Vagina (tissue), 2 donors: ENCODE data around the gene ADCY9. TPM values are rescaled to one million over a fixed set of nuclear protein-coding genes. Genes with fewer than 3 reads are reported as not detected.
A peak's percentile ranks its signal among the peaks of the same experiment; 100 is the strongest.

Experiments used
- DNase-seq, 2 donors: peaks; one replicate each; pipeline ENCODE4 v3.0.0-alpha.2; 2017; ENCODE audit errors: extremely low spot score in 2 of 2
- H3K27ac ChIP-seq: fragments of 200-600 bp; sonication (generic); one replicate; pipeline ENCODE4 v1.5.1; 2019
- H3K27me3 ChIP-seq: fragments of 200-600 bp; sonication (generic); one replicate; pipeline ENCODE4 v1.5.1; 2019
- H3K36me3 ChIP-seq, 2 donors: fragments of 200-600 bp; sonication (generic); one replicate each; pipeline ENCODE4 v1.5.1; 2017 to 2019
- H3K4me1 ChIP-seq: fragments of 200-600 bp; sonication (generic); one replicate; pipeline ENCODE4 v1.5.1; 2019
- H3K4me3 ChIP-seq, 2 donors: fragments of 200-600 bp; sonication (generic); 1 replicate in 1 of 2; 2 replicates in 1 of 2; pipeline ENCODE4 v1.5.1; 2016 to 2019
- H3K9me3 ChIP-seq: fragments of 200-600 bp; sonication (generic); one replicate; pipeline ENCODE4 v1.5.1; 2019
- CTCF ChIP-seq, 3 experiments: fragments of 450-650 bp in 2 of 3; fragments of 200-600 bp in 1 of 3; sonication (generic) in 1 of 3; IDR thresholded peaks; one replicate each; pipeline ENCODE4 v1.5.1; 2017 to 2019; ENCODE audit warnings: antibody characterized with exemption in 3 of 3, mild to moderate bottlenecking in 2 of 3, moderate library complexity in 2 of 3
- POLR2A ChIP-seq, 2 donors: fragments of 450-650 bp; IDR thresholded peaks; one replicate each; pipeline ENCODE4 v1.6.1; 2017; ENCODE audit warnings: antibody characterized with exemption in 2 of 2, mild to moderate bottlenecking in 2 of 2, moderate library complexity in 2 of 2
- POLR2AphosphoS5 ChIP-seq, 2 donors: sonication (generic); formaldehyde crosslinking; IDR thresholded peaks; one replicate each; pipeline ENCODE4 v1.9.0; 2017; ENCODE audit warnings: antibody characterized with exemption in 2 of 2, mild to moderate bottlenecking in 2 of 2, low read depth in 1 of 2; ENCODE audit not compliant: insufficient read depth in 1 of 2
- intact Hi-C: fragments of 100-400 bp; cut with DNase I; formaldehyde crosslinking; loops from one replicate; pipeline ENCODE4 v1.15.1; 2023
- total RNA-seq: library from RNA; depleted of rRNA; stranded (reverse); fragments of >200 nt; gene quantifications from one replicate; pipeline ENCODE4 v1.2.3, GENCODE V29; 2016

The ADCY9 gene
- total RNA-seq, 1 donor from 2014 or later: 16.9 TPM

GRCh38 chr16:4085405-4085970, 30.8 kb downstream of the ADCY9 start:
- TF ChIP-seq POLR2AphosphoS5 (IDR thresholded peaks at IDR 0.05; ENCODE audit: insufficient read depth in 1 of 2, low read depth in 1 of 2) (no peak), CTCF (IDR thresholded peaks at IDR 0.05) (no peak), POLR2A (IDR thresholded peaks at IDR 0.05) (no peak)
- intact Hi-C loops: no loop called here
- H3K4me1 ChIP-seq: peaks cover 21% of the 10 kb centered on the region

GRCh38 chr16:4083347-4083870, 32.8 kb downstream of the ADCY9 start:
- no peaks in the 10 kb centered on the region for H3K27me3 ChIP-seq
- no peak for TF ChIP-seq POLR2A (IDR thresholded peaks at IDR 0.05)
- TF ChIP-seq CTCF (IDR thresholded peaks at IDR 0.05): no peak
- TF ChIP-seq POLR2AphosphoS5 (IDR thresholded peaks at IDR 0.05; ENCODE audit: insufficient read depth in 1 of 2, low read depth in 1 of 2): no peak
- H3K9me3 ChIP-seq: no peaks in the 10 kb centered on the region
- H3K4me3 ChIP-seq: no peak overlapping the region
- peaks cover 13% of the 10 kb centered on the region for H3K4me1 ChIP-seq
- H3K36me3 ChIP-seq: no peaks in the 10 kb centered on the region
- no peak for DNase-seq
- H3K27ac ChIP-seq: no peak overlapping the region
- intact Hi-C loops: no loop called here

More at GRCh38 chr16:4085405-4085970, 30.8 kb downstream of the ADCY9 start:
- H3K27ac ChIP-seq: no peak overlapping the region
- no peak for DNase-seq
- no peak overlapping the region for H3K4me3 ChIP-seq
- H3K27me3 ChIP-seq: no peaks in the 10 kb centered on the region
- no peaks in the 10 kb centered on the region for H3K9me3 ChIP-seq
- no peaks in the 10 kb centered on the region for H3K36me3 ChIP-seq

GRCh38 chr16:4082474-4083044, 33.7 kb downstream of the ADCY9 start:
- Histone ChIP-seq H3K36me3 (no peaks in the 10 kb centered on the region), H3K4me1 (peaks cover 13% of the 10 kb centered on the region), H3K4me3 (no peak overlapping the region), H3K9me3 (no peaks in the 10 kb centered on the region), H3K27ac (no peak overlapping the region), H3K27me3 (no peaks in the 10 kb centered on the region)
- intact Hi-C loops: no loop called here
- no peak for TF ChIP-seq CTCF (IDR thresholded peaks at IDR 0.05)
- TF ChIP-seq POLR2AphosphoS5 (IDR thresholded peaks at IDR 0.05; ENCODE audit: insufficient read depth in 1 of 2, low read depth in 1 of 2): no peak
- no peak for TF ChIP-seq POLR2A (IDR thresholded peaks at IDR 0.05)
- no peak for DNase-seq

GRCh38 chr16:4081521-4082021, 34.7 kb downstream of the ADCY9 start:
- intact Hi-C loops: no loop called here
- Histone ChIP-seq H3K9me3 (no peaks in the 10 kb centered on the region), H3K4me1 (peaks cover 13% of the 10 kb centered on the region), H3K27ac (peak overlapping the region; percentile 39), H3K27me3 (no peaks in the 10 kb centered on the region), H3K36me3 (no peaks in the 10 kb centered on the region), H3K4me3 (no peak overlapping the region)
- TF ChIP-seq POLR2AphosphoS5 (IDR thresholded peaks at IDR 0.05; ENCODE audit: insufficient read depth in 1 of 2, low read depth in 1 of 2): no peak
- no peak for TF ChIP-seq CTCF (IDR thresholded peaks at IDR 0.05)
- no peak for TF ChIP-seq POLR2A (IDR thresholded peaks at IDR 0.05)
- no peak for DNase-seq

- H3K27ac ChIP-seq: peak overlapping the region; percentile 39
- H3K36me3 ChIP-seq: no peaks in the 10 kb centered on the region
- no peak for DNase-seq
- H3K4me3 ChIP-seq: no peak overlapping the region
- TF ChIP-seq POLR2A (IDR thresholded peaks at IDR 0.05): no peak
- no peaks in the 10 kb centered on the region for H3K9me3 ChIP-seq
- intact Hi-C loops: no loop called here
- peaks cover 13% of the 10 kb centered on the region for H3K4me1 ChIP-seq
- H3K27me3 ChIP-seq: no peaks in the 10 kb centered on the region
Observed at GRCh38 chr16:4081047-4081446, 35.2 kb downstream of the ADCY9 start.
